Vagina (tissue), 2 donors: ENCODE results near the gene ADCY5. TPM values are rescaled to one million over a fixed set of nuclear protein-coding genes. Genes with fewer than 3 reads are reported as not detected.

Experiments
- DNase-seq, 2 donors: peaks; one replicate each; pipeline ENCODE4 v3.0.0-alpha.2; 2017; ENCODE audit errors: extremely low spot score in 2 of 2
- H3K27ac ChIP-seq: fragments of 200-600 bp; sonication (generic); one replicate; pipeline ENCODE4 v1.5.1; 2019
- H3K27me3 ChIP-seq: fragments of 200-600 bp; sonication (generic); one replicate; pipeline ENCODE4 v1.5.1; 2019
- H3K36me3 ChIP-seq, 2 donors: fragments of 200-600 bp; sonication (generic); one replicate each; pipeline ENCODE4 v1.5.1; 2017 to 2019
- H3K4me1 ChIP-seq: fragments of 200-600 bp; sonication (generic); one replicate; pipeline ENCODE4 v1.5.1; 2019
- H3K4me3 ChIP-seq, 2 donors: fragments of 200-600 bp; sonication (generic); 1 replicate in 1 of 2; 2 replicates in 1 of 2; pipeline ENCODE4 v1.5.1; 2016 to 2019
- H3K9me3 ChIP-seq: fragments of 200-600 bp; sonication (generic); one replicate; pipeline ENCODE4 v1.5.1; 2019
- POLR2A ChIP-seq, 2 donors: fragments of 450-650 bp; IDR thresholded peaks; one replicate each; pipeline ENCODE4 v1.6.1; 2017; ENCODE audit warnings: antibody characterized with exemption in 2 of 2, mild to moderate bottlenecking in 2 of 2, moderate library complexity in 2 of 2
- POLR2AphosphoS5 ChIP-seq, 2 donors: sonication (generic); formaldehyde crosslinking; IDR thresholded peaks; one replicate each; pipeline ENCODE4 v1.9.0; 2017; ENCODE audit warnings: antibody characterized with exemption in 2 of 2, mild to moderate bottlenecking in 2 of 2, low read depth in 1 of 2; ENCODE audit not compliant: insufficient read depth in 1 of 2
- intact Hi-C: fragments of 100-400 bp; cut with DNase I; formaldehyde crosslinking; loops from one replicate; pipeline ENCODE4 v1.15.1; 2023
- total RNA-seq: library from RNA; depleted of rRNA; stranded (reverse); fragments of >200 nt; gene quantifications from one replicate; pipeline ENCODE4 v1.2.3, GENCODE V29; 2016
- TF ChIP-seq, protein P1 (sequence below), 3 experiments: fragments of 450-650 bp in 2 of 3; fragments of 200-600 bp in 1 of 3; sonication (generic) in 1 of 3; IDR thresholded peaks; one replicate each; pipeline ENCODE4 v1.5.1; 2017 to 2019; ENCODE audit warnings: antibody characterized with exemption in 3 of 3, mild to moderate bottlenecking in 2 of 3, moderate library complexity in 2 of 3

Gene ADCY5
- total RNA-seq, 1 donor from 2014 or later: 16.7 TPM

DNA sequence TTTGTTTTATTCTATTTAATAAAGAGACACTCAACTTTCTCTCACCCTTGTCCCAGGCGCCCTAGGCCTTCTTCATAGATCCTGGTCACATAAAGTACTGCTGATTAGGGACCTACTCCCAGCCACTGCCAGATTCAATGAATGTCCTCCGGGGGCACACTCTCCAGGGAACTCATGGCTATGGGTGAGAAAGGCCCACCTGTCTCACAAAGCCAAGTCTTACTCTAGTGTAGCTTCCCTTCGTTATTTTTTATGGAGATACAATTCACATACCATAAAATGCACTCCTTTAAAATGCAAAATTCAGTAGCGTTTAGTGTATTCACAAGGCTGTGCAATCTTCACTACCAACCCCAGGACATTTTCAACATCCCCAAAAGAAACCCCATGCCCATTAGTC lies 87.8 kb downstream of the ADCY5 start:
- Histone ChIP-seq H3K4me1 (no peaks in the 10 kb centered on the region), H3K27me3 (no peaks in the 10 kb centered on the region), H3K9me3 (no peaks in the 10 kb centered on the region), H3K27ac (no peak overlapping the region), H3K36me3 (no peaks in the 10 kb centered on the region), H3K4me3 (no peak overlapping the region)
- intact Hi-C loops: loop anchor here (1.0 kb wide), 1 partner anchor 32 kb away; no protein-coding TSS in a partner anchor
- no peak for DNase-seq
- TF ChIP-seq POLR2A (IDR thresholded peaks at IDR 0.05): no peak
- TF ChIP-seq, protein P1, sequence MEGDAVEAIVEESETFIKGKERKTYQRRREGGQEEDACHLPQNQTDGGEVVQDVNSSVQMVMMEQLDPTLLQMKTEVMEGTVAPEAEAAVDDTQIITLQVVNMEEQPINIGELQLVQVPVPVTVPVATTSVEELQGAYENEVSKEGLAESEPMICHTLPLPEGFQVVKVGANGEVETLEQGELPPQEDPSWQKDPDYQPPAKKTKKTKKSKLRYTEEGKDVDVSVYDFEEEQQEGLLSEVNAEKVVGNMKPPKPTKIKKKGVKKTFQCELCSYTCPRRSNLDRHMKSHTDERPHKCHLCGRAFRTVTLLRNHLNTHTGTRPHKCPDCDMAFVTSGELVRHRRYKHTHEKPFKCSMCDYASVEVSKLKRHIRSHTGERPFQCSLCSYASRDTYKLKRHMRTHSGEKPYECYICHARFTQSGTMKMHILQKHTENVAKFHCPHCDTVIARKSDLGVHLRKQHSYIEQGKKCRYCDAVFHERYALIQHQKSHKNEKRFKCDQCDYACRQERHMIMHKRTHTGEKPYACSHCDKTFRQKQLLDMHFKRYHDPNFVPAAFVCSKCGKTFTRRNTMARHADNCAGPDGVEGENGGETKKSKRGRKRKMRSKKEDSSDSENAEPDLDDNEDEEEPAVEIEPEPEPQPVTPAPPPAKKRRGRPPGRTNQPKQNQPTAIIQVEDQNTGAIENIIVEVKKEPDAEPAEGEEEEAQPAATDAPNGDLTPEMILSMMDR (IDR thresholded peaks at IDR 0.05): no peak
- TF ChIP-seq POLR2AphosphoS5 (IDR thresholded peaks at IDR 0.05; ENCODE audit: insufficient read depth in 1 of 2, low read depth in 1 of 2): no peak

GRCh38 chr3:123357275-123357674 lies 91.6 kb downstream of the ADCY5 start:
- no peak overlapping the region for H3K27ac ChIP-seq
- TF ChIP-seq POLR2A (IDR thresholded peaks at IDR 0.05): no peak
- TF ChIP-seq, protein P1 (IDR thresholded peaks at IDR 0.05): no peak
- no peak for TF ChIP-seq POLR2AphosphoS5 (IDR thresholded peaks at IDR 0.05; ENCODE audit: insufficient read depth in 1 of 2, low read depth in 1 of 2)
- H3K27me3 ChIP-seq: no peaks in the 10 kb centered on the region
- intact Hi-C loops: no loop called here
- no peaks in the 10 kb centered on the region for H3K36me3 ChIP-seq
- no peak for DNase-seq
- H3K9me3 ChIP-seq: no peaks in the 10 kb centered on the region
- H3K4me1 ChIP-seq: no peaks in the 10 kb centered on the region
- no peak overlapping the region for H3K4me3 ChIP-seq

GRCh38 chr3:123353850-123354233 lies 95.0 kb downstream of the ADCY5 start:
- no peaks in the 10 kb centered on the region for H3K27me3 ChIP-seq
- no peak overlapping the region for H3K27ac ChIP-seq
- intact Hi-C loops: no loop called here
- no peaks in the 10 kb centered on the region for H3K36me3 ChIP-seq
- DNase-seq: no peak
- H3K4me3 ChIP-seq: no peak overlapping the region
- TF ChIP-seq POLR2AphosphoS5 (IDR thresholded peaks at IDR 0.05; ENCODE audit: insufficient read depth in 1 of 2, low read depth in 1 of 2) (no peak), POLR2A (IDR thresholded peaks at IDR 0.05) (no peak)
- TF ChIP-seq, protein P1 (IDR thresholded peaks at IDR 0.05): no peak
- H3K4me1 ChIP-seq: no peaks in the 10 kb centered on the region
- no peaks in the 10 kb centered on the region for H3K9me3 ChIP-seq

GRCh38 chr3:123353227-123353849 lies 95.6 kb downstream of the ADCY5 start:
- H3K4me3 ChIP-seq: no peak overlapping the region
- no peaks in the 10 kb centered on the region for H3K27me3 ChIP-seq
- H3K27ac ChIP-seq: no peak overlapping the region
- H3K4me1 ChIP-seq: no peaks in the 10 kb centered on the region
- no peaks in the 10 kb centered on the region for H3K9me3 ChIP-seq
- intact Hi-C loops: no loop called here
- no peaks in the 10 kb centered on the region for H3K36me3 ChIP-seq
- no peak for DNase-seq
- no peak for TF ChIP-seq POLR2A (IDR thresholded peaks at IDR 0.05)
- TF ChIP-seq, protein P1 (IDR thresholded peaks at IDR 0.05): no peak
- no peak for TF ChIP-seq POLR2AphosphoS5 (IDR thresholded peaks at IDR 0.05; ENCODE audit: insufficient read depth in 1 of 2, low read depth in 1 of 2)

- no peak overlapping the region for H3K4me3 ChIP-seq
- no peaks in the 10 kb centered on the region for H3K4me1 ChIP-seq
- H3K27me3 ChIP-seq: no peaks in the 10 kb centered on the region
- H3K27ac ChIP-seq: no peak overlapping the region
- no peaks in the 10 kb centered on the region for H3K9me3 ChIP-seq
- TF ChIP-seq, protein P1 (IDR thresholded peaks at IDR 0.05): no peak
- TF ChIP-seq POLR2AphosphoS5 (IDR thresholded peaks at IDR 0.05; ENCODE audit: insufficient read depth in 1 of 2, low read depth in 1 of 2) (no peak), POLR2A (IDR thresholded peaks at IDR 0.05) (no peak)
- H3K36me3 ChIP-seq: no peaks in the 10 kb centered on the region
- intact Hi-C loops: no loop called here
- no peak for DNase-seq
Measured at GRCh38 chr3:123352134-123352554, 96.7 kb downstream of the ADCY5 start.
